K562 (cell line): ENCODE measurements around the gene RPL11. TPM values are rescaled to one million over a fixed set of nuclear protein-coding genes. Genes with fewer than 3 reads are reported as not detected.

Experiments used
- BACH1 ChIP-seq: fragments of 200-800 bp; sonication (Bioruptor generic); IDR thresholded peaks from 2 replicates; pipeline ENCODE4 v1.6.1; 2016; ENCODE audit warnings: missing genetic modification characterization, missing compliant biosample characterization
- FOXJ3 ChIP-seq: sonication (generic); formaldehyde crosslinking; IDR thresholded peaks from 2 replicates; pipeline ENCODE4 v1.4.0; 2020; ENCODE audit warnings: mild to moderate bottlenecking, missing genetic modification reagents
- GABPB1 ChIP-seq: sonication (generic); formaldehyde crosslinking; IDR thresholded peaks from 2 replicates; pipeline ENCODE4 v1.8.0; 2022; ENCODE audit warnings: mild to moderate bottlenecking, missing genetic modification reagents
- MAZ ChIP-seq, 2 experiments: fragments of 450-650 bp in 1 of 2; sonication (generic) in 1 of 2; formaldehyde crosslinking; IDR thresholded peaks in 1 of 2; conservative IDR thresholded peaks in 1 of 2; 2 replicates each; pipeline versions ENCODE4 v1.4.0 to v1.5.0; 2020; ENCODE audit warnings: mild to moderate bottlenecking in 1 of 2, missing genetic modification reagents in 1 of 2
- NR2C2 ChIP-seq, 2 experiments: fragments of 200-800 bp in 1 of 2; sonication (Bioruptor generic) in 1 of 2; sonication (generic) in 1 of 2; formaldehyde crosslinking in 1 of 2; IDR thresholded peaks; 2 replicates each; pipeline versions ENCODE4 v1.6.1 to v1.8.0; 2016 to 2022; ENCODE audit warnings: mild to moderate bottlenecking in 1 of 2, missing compliant biosample characterization in 1 of 2, missing genetic modification characterization in 1 of 2, missing genetic modification reagents in 1 of 2
- SRSF9 ChIP-seq: fragments of 200-400 bp; formaldehyde crosslinking; IDR thresholded peaks from 2 replicates; pipeline ENCODE4 v1.6.1; 2017; ENCODE audit warnings: low read depth, low read length, borderline replicate concordance
- SUPT5H ChIP-seq: fragments of 450-650 bp; IDR thresholded peaks from 2 replicates; pipeline ENCODE4 v1.6.1; 2016
- ZNF133 ChIP-seq: fragments of 250-450 bp; sonication (Bioruptor Pico); IDR thresholded peaks from 2 replicates; pipeline ENCODE4 v1.4.0; 2020; ENCODE audit warnings: mild to moderate bottlenecking
- ZNF197 ChIP-seq: fragments of 200-800 bp; sonication (Bioruptor generic); IDR thresholded peaks from 2 replicates; pipeline ENCODE4 v1.6.1; 2016; ENCODE audit warnings: low read depth, missing genetic modification characterization, missing compliant biosample characterization
- ZNF23 ChIP-seq: fragments of 250-450 bp; sonication (Bioruptor Pico); IDR thresholded peaks from 2 replicates; pipeline ENCODE4 v1.4.0; 2020; ENCODE audit warnings: mild to moderate bottlenecking
- ZNF354B ChIP-seq: fragments of 250-450 bp; sonication (Bioruptor Pico); IDR thresholded peaks from 2 replicates; pipeline ENCODE4 v1.4.0; 2020
- polyA plus RNA-seq, 8 experiments: library from polyadenylated mRNA; depleted of rRNA in 4 of 8; stranded (reverse) in 5 of 8; unstranded in 3 of 8; fragments of >200 nt; fragmentation: Nextera tagmentation in 2 of 8; fragmentation: Illumina TruSeq in 1 of 8; extraction: Ambion mirVana in 2 of 8; extraction: Trizol in 1 of 8; gene quantifications; 2 replicates each; pipeline versions ENCODE4 v1.2.1 to v1.2.3, GENCODE V29; 2011 to 2014; ENCODE audit warnings: inconsistent platforms in 1 of 8, missing spikeins in 1 of 8
- total RNA-seq, 7 experiments: library from RNA; depleted of rRNA in 6 of 7; stranded (reverse); fragments of >200 nt in 6 of 7; fragmentation: Illumina TruSeq in 2 of 7; extraction: Trizol in 2 of 7; gene quantifications; 2 replicates each; pipeline versions ENCODE4 v1.2.1 to v1.2.3, GENCODE V29; 2011 to 2021; ENCODE audit warnings: low replicate concordance in 1 of 7
- TF ChIP-seq, protein P1 (sequence below): fragments of 250-450 bp; sonication (Bioruptor Pico); IDR thresholded peaks from 2 replicates; pipeline ENCODE4 v1.9.0; 2021; ENCODE audit warnings: mild to moderate bottlenecking, inconsistent platforms
- TF ChIP-seq, protein P2 (sequence below): sonication (generic); formaldehyde crosslinking; IDR thresholded peaks from 2 replicates; pipeline ENCODE4 v1.9.0; 2022; ENCODE audit warnings: mild to moderate bottlenecking, missing genetic modification reagents
- TF ChIP-seq, protein P3 (sequence below), 3 experiments: fragments of 200-800 bp in 1 of 3; fragments of 250-450 bp in 1 of 3; fragments of 450-650 bp in 1 of 3; sonication (Bioruptor Pico) in 1 of 3; sonication (Bioruptor generic) in 1 of 3; formaldehyde crosslinking in 1 of 3; IDR thresholded peaks; 2 replicates each; pipeline versions ENCODE4 v1.6.1 to v1.8.0; 2016 to 2022; ENCODE audit warnings: mild to moderate bottlenecking in 2 of 3, missing genetic modification characterization in 2 of 3, missing compliant biosample characterization in 1 of 3, moderate library complexity in 1 of 3
- TF ChIP-seq, protein P4 (sequence below): sonication (generic); formaldehyde crosslinking; IDR thresholded peaks from 2 replicates; pipeline ENCODE4 v1.8.1; 2023; ENCODE audit warnings: mild to moderate bottlenecking, missing genetic modification reagents, moderate library complexity
- TF ChIP-seq, protein P5 (sequence below): fragments of 450-650 bp; formaldehyde crosslinking; IDR thresholded peaks from 2 replicates; pipeline ENCODE4 v1.4.0; 2020; ENCODE audit warnings: mild to moderate bottlenecking, mixed read lengths

RPL11 gene
- total and polyA plus RNA-seq, 9 of the 15 experiments (the other 6 are each of a cell fraction or from before 2014, with no cell fraction given), result 1,781 to 4,526 (median 3,111) TPM

DNA sequence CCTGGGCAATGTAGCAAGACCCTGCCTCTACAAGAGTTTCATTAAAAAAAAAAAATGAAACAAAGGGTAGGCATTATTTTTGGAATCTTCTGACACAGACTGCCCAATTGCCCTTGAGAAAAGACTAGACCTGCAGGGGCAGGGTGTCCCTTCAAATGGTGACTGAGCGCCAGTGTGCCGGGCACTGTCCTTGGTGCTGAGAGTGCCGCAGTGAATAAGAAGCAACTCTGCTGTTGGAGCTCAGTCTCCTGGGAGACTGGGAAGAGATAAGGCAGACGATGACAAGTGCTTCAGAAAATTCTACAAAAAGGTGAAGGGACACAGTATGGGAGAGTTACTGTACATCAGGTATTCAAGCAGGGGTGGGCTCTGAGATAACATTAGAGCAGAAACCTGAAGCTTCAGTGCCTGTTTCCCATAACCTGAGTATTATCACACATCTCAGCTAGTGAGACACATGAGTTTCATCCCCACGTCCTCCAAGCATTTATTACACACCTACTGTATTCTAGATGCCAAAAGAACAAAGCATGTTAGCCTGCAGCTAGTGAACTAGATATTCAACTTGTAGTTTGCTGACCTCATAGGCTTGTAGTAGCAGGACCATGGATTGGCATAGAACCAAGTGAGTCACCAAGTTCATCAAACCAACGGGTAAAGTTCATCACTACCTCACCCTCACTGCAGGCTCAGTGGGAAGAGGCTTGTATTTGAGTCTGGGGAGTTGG lies 18.4 kb upstream of the RPL11 start (continued):
- TF ChIP-seq, protein P1, sequence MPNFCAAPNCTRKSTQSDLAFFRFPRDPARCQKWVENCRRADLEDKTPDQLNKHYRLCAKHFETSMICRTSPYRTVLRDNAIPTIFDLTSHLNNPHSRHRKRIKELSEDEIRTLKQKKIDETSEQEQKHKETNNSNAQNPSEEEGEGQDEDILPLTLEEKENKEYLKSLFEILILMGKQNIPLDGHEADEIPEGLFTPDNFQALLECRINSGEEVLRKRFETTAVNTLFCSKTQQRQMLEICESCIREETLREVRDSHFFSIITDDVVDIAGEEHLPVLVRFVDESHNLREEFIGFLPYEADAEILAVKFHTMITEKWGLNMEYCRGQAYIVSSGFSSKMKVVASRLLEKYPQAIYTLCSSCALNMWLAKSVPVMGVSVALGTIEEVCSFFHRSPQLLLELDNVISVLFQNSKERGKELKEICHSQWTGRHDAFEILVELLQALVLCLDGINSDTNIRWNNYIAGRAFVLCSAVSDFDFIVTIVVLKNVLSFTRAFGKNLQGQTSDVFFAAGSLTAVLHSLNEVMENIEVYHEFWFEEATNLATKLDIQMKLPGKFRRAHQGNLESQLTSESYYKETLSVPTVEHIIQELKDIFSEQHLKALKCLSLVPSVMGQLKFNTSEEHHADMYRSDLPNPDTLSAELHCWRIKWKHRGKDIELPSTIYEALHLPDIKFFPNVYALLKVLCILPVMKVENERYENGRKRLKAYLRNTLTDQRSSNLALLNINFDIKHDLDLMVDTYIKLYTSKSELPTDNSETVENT (CRISPR knock-in tag), result no peak
- TF ChIP-seq, protein P2, sequence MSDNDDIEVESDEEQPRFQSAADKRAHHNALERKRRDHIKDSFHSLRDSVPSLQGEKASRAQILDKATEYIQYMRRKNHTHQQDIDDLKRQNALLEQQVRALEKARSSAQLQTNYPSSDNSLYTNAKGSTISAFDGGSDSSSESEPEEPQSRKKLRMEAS (CRISPR knock-in tag), result 0 out of 2 replicates have a peak, but pooled peaks have one; percentile 38
- peak; percentile 71; the same call in 1 of the 2 replicates for TF ChIP-seq NR2C2 (CRISPR knock-in tag; IDR thresholded peaks at IDR 0.05)
- TF ChIP-seq NR2C2 (tag; IDR thresholded peaks at IDR 0.05), result no peak
- 0 out of 2 replicates have a peak, but pooled peaks have one; percentile 36 for TF ChIP-seq GABPB1 (CRISPR knock-in tag)
- no peak for TF ChIP-seq ZNF354B (CRISPR knock-in tag)
- TF ChIP-seq, protein P3, sequence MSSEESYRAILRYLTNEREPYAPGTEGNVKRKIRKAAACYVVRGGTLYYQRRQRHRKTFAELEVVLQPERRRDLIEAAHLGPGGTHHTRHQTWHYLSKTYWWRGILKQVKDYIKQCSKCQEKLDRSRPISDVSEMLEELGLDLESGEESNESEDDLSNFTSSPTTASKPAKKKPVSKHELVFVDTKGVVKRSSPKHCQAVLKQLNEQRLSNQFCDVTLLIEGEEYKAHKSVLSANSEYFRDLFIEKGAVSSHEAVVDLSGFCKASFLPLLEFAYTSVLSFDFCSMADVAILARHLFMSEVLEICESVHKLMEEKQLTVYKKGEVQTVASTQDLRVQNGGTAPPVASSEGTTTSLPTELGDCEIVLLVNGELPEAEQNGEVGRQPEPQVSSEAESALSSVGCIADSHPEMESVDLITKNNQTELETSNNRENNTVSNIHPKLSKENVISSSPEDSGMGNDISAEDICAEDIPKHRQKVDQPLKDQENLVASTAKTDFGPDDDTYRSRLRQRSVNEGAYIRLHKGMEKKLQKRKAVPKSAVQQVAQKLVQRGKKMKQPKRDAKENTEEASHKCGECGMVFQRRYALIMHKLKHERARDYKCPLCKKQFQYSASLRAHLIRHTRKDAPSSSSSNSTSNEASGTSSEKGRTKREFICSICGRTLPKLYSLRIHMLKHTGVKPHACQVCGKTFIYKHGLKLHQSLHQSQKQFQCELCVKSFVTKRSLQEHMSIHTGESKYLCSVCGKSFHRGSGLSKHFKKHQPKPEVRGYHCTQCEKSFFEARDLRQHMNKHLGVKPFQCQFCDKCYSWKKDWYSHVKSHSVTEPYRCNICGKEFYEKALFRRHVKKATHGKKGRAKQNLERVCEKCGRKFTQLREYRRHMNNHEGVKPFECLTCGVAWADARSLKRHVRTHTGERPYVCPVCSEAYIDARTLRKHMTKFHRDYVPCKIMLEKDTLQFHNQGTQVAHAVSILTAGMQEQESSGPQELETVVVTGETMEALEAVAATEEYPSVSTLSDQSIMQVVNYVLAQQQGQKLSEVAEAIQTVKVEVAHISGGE (CRISPR knock-in tag; IDR thresholded peaks at IDR 0.05), result peak in 1 of 3 experiments; percentile 63; a peak in 1 of 6 replicates
- TF ChIP-seq MAZ (CRISPR knock-in tag; conservative IDR thresholded peaks at IDR 0.05 in 1 of 2, IDR thresholded peaks at IDR 0.05 in 1 of 2), result peak in 1 of 2 experiments; percentile 34; a peak in 1 of 4 replicates
- no peak for TF ChIP-seq ZNF23
- TF ChIP-seq ZNF133 (CRISPR knock-in tag), result no peak
- TF ChIP-seq BACH1 (tag), result no peak
- TF ChIP-seq ZNF197, result peak; percentile 96
- peak; percentile 56; the same call in 1 of the 2 replicates for TF ChIP-seq FOXJ3
- TF ChIP-seq, protein P4, sequence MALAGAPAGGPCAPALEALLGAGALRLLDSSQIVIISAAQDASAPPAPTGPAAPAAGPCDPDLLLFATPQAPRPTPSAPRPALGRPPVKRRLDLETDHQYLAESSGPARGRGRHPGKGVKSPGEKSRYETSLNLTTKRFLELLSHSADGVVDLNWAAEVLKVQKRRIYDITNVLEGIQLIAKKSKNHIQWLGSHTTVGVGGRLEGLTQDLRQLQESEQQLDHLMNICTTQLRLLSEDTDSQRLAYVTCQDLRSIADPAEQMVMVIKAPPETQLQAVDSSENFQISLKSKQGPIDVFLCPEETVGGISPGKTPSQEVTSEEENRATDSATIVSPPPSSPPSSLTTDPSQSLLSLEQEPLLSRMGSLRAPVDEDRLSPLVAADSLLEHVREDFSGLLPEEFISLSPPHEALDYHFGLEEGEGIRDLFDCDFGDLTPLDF (CRISPR knock-in tag), result 0 out of 2 replicates have a peak, but pooled peaks have one; percentile 24
- TF ChIP-seq SUPT5H, result no peak
- TF ChIP-seq, protein P5, sequence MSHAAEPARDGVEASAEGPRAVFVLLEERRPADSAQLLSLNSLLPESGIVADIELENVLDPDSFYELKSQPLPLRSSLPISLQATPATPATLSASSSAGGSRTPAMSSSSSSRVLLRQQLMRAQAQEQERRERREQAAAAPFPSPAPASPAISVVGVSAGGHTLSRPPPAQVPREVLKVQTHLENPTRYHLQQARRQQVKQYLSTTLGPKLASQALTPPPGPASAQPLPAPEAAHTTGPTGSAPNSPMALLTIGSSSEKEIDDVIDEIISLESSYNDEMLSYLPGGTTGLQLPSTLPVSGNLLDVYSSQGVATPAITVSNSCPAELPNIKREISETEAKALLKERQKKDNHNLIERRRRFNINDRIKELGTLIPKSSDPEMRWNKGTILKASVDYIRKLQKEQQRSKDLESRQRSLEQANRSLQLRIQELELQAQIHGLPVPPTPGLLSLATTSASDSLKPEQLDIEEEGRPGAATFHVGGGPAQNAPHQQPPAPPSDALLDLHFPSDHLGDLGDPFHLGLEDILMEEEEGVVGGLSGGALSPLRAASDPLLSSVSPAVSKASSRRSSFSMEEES (CRISPR knock-in tag), result no peak
- no peak for TF ChIP-seq SRSF9
